Liver (tissue), 9 donors: ENCODE data around the gene DNAJC7. TPM values are rescaled to one million over a fixed set of nuclear protein-coding genes. Genes with fewer than 3 reads are reported as not detected.

ENCODE experiments used
- DNase-seq: peaks from one replicate; pipeline ENCODE4 v3.0.0-alpha.2; 2017; ENCODE audit warnings: low spot score
- H3K27ac ChIP-seq, 2 donors: one replicate each; pipeline ENCODE4 v1.7.0; 2013; ENCODE audit warnings: inconsistent platforms in 2 of 2, low read length in 2 of 2, control low read depth in 1 of 2, low read depth in 1 of 2, mild to moderate bottlenecking in 1 of 2
- H3K27me3 ChIP-seq, 4 donors: one replicate each; pipeline versions ENCODE4 v1.6.1 to v1.7.0; 2013; ENCODE audit warnings: low read length in 3 of 4, inconsistent platforms in 1 of 4, mild to moderate bottlenecking in 1 of 4, moderate library complexity in 1 of 4; ENCODE audit not compliant: control insufficient read depth in 4 of 4, insufficient read depth in 4 of 4
- H3K36me3 ChIP-seq, 4 donors: one replicate each; pipeline versions ENCODE4 v1.6.1 to v1.7.0; 2013; ENCODE audit warnings: low read length in 3 of 4, mild to moderate bottlenecking in 3 of 4, low read depth in 1 of 4, moderate library complexity in 1 of 4; ENCODE audit not compliant: control insufficient read depth in 4 of 4, insufficient read depth in 3 of 4
- H3K4me1 ChIP-seq, 4 donors: one replicate each; pipeline versions ENCODE4 v1.6.1 to v1.7.0; 2013; ENCODE audit warnings: low read length in 3 of 4, mild to moderate bottlenecking in 3 of 4, moderate library complexity in 1 of 4; ENCODE audit not compliant: control insufficient read depth in 4 of 4, insufficient read depth in 4 of 4
- H3K4me3 ChIP-seq, 3 donors: one replicate each; pipeline versions ENCODE4 v1.6.1 to v1.7.0; 2013; ENCODE audit warnings: low read length in 3 of 3, control low read depth in 1 of 3, low read depth in 1 of 3, mild to moderate bottlenecking in 1 of 3
- H3K9ac ChIP-seq, 2 donors: one replicate each; pipeline ENCODE4 v1.7.0; 2013; ENCODE audit warnings: low read length in 2 of 2, mild to moderate bottlenecking in 2 of 2, moderate library complexity in 2 of 2, control low read depth in 1 of 2, low read depth in 1 of 2
- H3K9me3 ChIP-seq, 4 donors: one replicate each; pipeline versions ENCODE4 v1.6.1 to v1.7.0; 2013; ENCODE audit warnings: low read length in 3 of 4; ENCODE audit not compliant: control insufficient read depth in 4 of 4
- EGR1 ChIP-seq, 2 donors: IDR thresholded peaks; 2 replicates each; pipeline ENCODE4 v1.6.1; 2016 to 2018; ENCODE audit warnings: antibody characterized with exemption in 2 of 2, low read depth in 2 of 2
- FOXA1 ChIP-seq: IDR thresholded peaks from 2 replicates; pipeline ENCODE4 v1.6.1; 2016; ENCODE audit warnings: antibody characterized with exemption
- FOXA2 ChIP-seq: IDR thresholded peaks from 2 replicates; pipeline ENCODE4 v1.6.1; 2016; ENCODE audit warnings: antibody characterized with exemption
- GABPA ChIP-seq, 2 donors: IDR thresholded peaks in 1 of 2; conservative IDR thresholded peaks in 1 of 2; 2 replicates each; pipeline ENCODE4 v1.6.1; 2016; ENCODE audit warnings: antibody characterized with exemption in 2 of 2, mild to moderate bottlenecking in 1 of 2, moderate library complexity in 1 of 2
- HNF4A ChIP-seq, 2 donors: conservative IDR thresholded peaks; 2 replicates each; pipeline ENCODE4 v1.6.1; 2016; ENCODE audit warnings: antibody characterized with exemption in 2 of 2, mild to moderate bottlenecking in 2 of 2
- HNF4G ChIP-seq: IDR thresholded peaks from 2 replicates; pipeline ENCODE4 v1.6.1; 2016; ENCODE audit warnings: antibody characterized with exemption
- JUND ChIP-seq, 2 donors: IDR thresholded peaks; 2 replicates each; pipeline ENCODE4 v1.6.1; 2016; ENCODE audit warnings: antibody characterized with exemption in 2 of 2
- NR2F2 ChIP-seq: IDR thresholded peaks from 2 replicates; pipeline ENCODE4 v1.6.1; 2016; ENCODE audit warnings: antibody characterized with exemption
- RAD21 ChIP-seq, 2 donors: IDR thresholded peaks; 2 replicates each; pipeline ENCODE4 v1.6.1; 2016; ENCODE audit warnings: antibody characterized with exemption in 2 of 2, mild to moderate bottlenecking in 2 of 2
- RXRA ChIP-seq, 2 donors: IDR thresholded peaks; 2 replicates each; pipeline ENCODE4 v1.6.1; 2017 to 2018; ENCODE audit warnings: antibody characterized with exemption in 2 of 2, mild to moderate bottlenecking in 1 of 2
- SP1 ChIP-seq: IDR thresholded peaks from 2 replicates; pipeline ENCODE4 v1.6.1; 2018; ENCODE audit warnings: antibody characterized with exemption, mild to moderate bottlenecking
- TAF1 ChIP-seq: conservative IDR thresholded peaks from 2 replicates; pipeline ENCODE4 v1.6.1; 2016; ENCODE audit warnings: antibody characterized with exemption, mild to moderate bottlenecking
- YY1 ChIP-seq: IDR thresholded peaks from 2 replicates; pipeline ENCODE4 v1.6.1; 2016; ENCODE audit warnings: antibody characterized with exemption, mild to moderate bottlenecking
- WGBS: extraction: QIAGEN DNeasy Blood & Tissue Kit; methylation state at CpG from one replicate; pipeline ENCODE4 v1.1.7; 2013; 5-methylcytosine and 5-hydroxymethylcytosine counted together
- polyA plus RNA-seq, 2 donors: library from polyadenylated mRNA; stranded (reverse) in 1 of 2; unstranded in 1 of 2; fragments of 200-250 nt in 1 of 2; fragments of >200 nt in 1 of 2; fragmentation: Nextera tagmentation in 1 of 2; extraction: Ambion mirVana in 1 of 2; gene quantifications; one replicate each; pipeline versions ENCODE4 v1.2.1 to v1.2.3, GENCODE V29; 2013 to 2015
- total RNA-seq, 2 donors: library from RNA; depleted of rRNA; stranded (reverse); fragments of >200 nt; gene quantifications; one replicate each; pipeline ENCODE4 v1.2.3, GENCODE V29; 2014
- TF ChIP-seq, protein P1 (sequence below): IDR thresholded peaks from 2 replicates; pipeline ENCODE4 v1.6.1; 2016; ENCODE audit warnings: antibody characterized with exemption
- TF ChIP-seq, protein P2 (sequence below): IDR thresholded peaks from 2 replicates; pipeline ENCODE4 v1.6.1; 2016; ENCODE audit warnings: antibody characterized with exemption, mild to moderate bottlenecking
- TF ChIP-seq, protein P3 (sequence below): IDR thresholded peaks from 2 replicates; pipeline ENCODE4 v1.6.1; 2016; ENCODE audit warnings: antibody characterized with exemption
- TF ChIP-seq, protein P4 (sequence below): IDR thresholded peaks from 2 replicates; pipeline ENCODE4 v1.6.1; 2016; ENCODE audit warnings: antibody characterized with exemption
- donor health status: healthy.
- donor health status: healthy.
- donor health status: healthy.
- donor health status: healthy.
- donor health status: healthy.

The DNAJC7 gene
- total and polyA plus RNA-seq, 4 donors = 28.7 to 33.9 (median 30.6) TPM

DNA sequence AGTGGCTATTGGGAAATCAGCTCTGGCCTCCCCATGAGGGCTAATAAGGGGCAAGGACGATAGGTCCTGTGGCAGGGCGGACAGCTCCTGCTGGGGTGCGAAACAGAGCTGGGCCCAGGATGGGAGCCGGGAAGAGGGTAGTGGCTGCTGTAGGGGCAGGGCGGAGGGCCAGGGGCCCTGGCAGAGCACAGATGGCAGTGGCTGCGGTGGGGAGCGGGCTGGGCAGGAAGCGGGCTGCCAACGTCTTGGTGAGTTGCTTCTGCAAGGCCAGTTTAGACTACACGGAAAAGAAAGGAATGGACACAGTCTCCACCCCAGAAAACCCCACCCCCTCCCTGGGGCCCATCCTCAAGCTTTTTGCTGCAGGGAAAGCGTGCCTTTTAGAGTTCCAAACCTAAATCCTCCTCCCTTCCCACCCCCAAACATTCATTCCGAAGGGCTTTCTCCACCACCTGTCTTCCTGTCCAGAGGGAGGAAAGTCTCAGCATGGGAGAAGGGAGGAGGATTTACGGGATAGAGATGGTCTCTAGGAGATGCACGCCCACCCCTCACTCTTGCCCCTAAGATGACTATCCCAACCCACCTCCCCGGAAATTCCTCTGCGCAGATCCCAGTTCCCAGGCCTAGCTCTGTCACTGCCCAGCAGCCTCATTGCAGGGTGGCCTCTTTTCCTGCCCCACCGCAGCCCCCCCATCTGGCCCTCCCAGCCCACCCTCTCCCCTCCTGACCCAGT, 9.8 kb upstream of the DNAJC7 start:
- Histone ChIP-seq H3K36me3 (peaks cover 3 to 8% (median 7%) of the 10 kb centered on the region in 4 donors), H3K27ac (no peak overlapping the region), H3K4me1 (peaks cover 14 to 39% (median 30%) of the 10 kb centered on the region in 4 donors), H3K9me3 (no peaks in the 10 kb centered on the region), H3K27me3 (no peaks in the 10 kb centered on the region), H3K9ac (no peak overlapping the region), H3K4me3 (no peak overlapping the region)
- TF ChIP-seq FOXA2 = no peak
- no peak for TF ChIP-seq EGR1 (IDR thresholded peaks at IDR 0.05; ENCODE audit: low read depth in 2 of 2)
- no peak for DNase-seq
- WGBS = 74% methylated on average over 17 of the region's 17 CpGs

DNA sequence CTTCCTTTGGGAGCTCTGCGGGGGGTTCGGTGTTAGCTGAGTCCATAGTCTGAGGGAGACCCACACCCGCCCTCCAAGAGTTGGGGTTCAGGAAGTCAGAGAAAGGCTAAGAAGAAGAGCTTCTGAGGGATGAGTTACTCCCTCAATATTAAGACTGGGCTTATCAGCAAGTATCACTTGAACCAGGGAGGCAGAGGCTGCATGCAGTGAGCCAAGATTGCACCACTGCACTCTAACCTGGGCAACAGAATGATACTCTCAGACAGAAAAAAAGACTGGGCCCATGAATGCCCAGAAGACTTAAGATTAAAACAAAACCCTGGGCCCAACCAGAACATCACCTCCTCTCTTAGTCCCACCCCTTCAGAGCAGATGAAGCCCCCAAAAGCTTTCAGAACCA, 8.7 kb upstream of the DNAJC7 start:
- Histone ChIP-seq H3K4me1 (peaks cover 14 to 41% (median 33%) of the 10 kb centered on the region in 4 donors), H3K36me3 (peaks cover 3 to 8% (median 7%) of the 10 kb centered on the region in 4 donors), H3K27ac (no peak overlapping the region), H3K9ac (no peak overlapping the region), H3K9me3 (no peaks in the 10 kb centered on the region), H3K4me3 (no peak overlapping the region), H3K27me3 (no peaks in the 10 kb centered on the region)
- no peak for DNase-seq
- TF ChIP-seq HNF4G = no peak
- TF ChIP-seq FOXA1 = no peak
- TF ChIP-seq RXRA (IDR thresholded peaks at IDR 0.05) = no peak
- no peak for TF ChIP-seq HNF4A (conservative IDR thresholded peaks at IDR 0.05)
- no peak for TF ChIP-seq RAD21 (IDR thresholded peaks at IDR 0.05)
- TF ChIP-seq, protein P1, sequence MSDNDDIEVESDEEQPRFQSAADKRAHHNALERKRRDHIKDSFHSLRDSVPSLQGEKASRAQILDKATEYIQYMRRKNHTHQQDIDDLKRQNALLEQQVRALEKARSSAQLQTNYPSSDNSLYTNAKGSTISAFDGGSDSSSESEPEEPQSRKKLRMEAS = no peak
- no peak for TF ChIP-seq NR2F2
- TF ChIP-seq JUND (IDR thresholded peaks at IDR 0.05) = no peak
- no peak for TF ChIP-seq EGR1 (IDR thresholded peaks at IDR 0.05; ENCODE audit: low read depth in 2 of 2)
- no peak for TF ChIP-seq YY1
- TF ChIP-seq GABPA (IDR thresholded peaks at IDR 0.05 in 1 of 2, conservative IDR thresholded peaks at IDR 0.05 in 1 of 2) = no peak
- TF ChIP-seq, protein P2, sequence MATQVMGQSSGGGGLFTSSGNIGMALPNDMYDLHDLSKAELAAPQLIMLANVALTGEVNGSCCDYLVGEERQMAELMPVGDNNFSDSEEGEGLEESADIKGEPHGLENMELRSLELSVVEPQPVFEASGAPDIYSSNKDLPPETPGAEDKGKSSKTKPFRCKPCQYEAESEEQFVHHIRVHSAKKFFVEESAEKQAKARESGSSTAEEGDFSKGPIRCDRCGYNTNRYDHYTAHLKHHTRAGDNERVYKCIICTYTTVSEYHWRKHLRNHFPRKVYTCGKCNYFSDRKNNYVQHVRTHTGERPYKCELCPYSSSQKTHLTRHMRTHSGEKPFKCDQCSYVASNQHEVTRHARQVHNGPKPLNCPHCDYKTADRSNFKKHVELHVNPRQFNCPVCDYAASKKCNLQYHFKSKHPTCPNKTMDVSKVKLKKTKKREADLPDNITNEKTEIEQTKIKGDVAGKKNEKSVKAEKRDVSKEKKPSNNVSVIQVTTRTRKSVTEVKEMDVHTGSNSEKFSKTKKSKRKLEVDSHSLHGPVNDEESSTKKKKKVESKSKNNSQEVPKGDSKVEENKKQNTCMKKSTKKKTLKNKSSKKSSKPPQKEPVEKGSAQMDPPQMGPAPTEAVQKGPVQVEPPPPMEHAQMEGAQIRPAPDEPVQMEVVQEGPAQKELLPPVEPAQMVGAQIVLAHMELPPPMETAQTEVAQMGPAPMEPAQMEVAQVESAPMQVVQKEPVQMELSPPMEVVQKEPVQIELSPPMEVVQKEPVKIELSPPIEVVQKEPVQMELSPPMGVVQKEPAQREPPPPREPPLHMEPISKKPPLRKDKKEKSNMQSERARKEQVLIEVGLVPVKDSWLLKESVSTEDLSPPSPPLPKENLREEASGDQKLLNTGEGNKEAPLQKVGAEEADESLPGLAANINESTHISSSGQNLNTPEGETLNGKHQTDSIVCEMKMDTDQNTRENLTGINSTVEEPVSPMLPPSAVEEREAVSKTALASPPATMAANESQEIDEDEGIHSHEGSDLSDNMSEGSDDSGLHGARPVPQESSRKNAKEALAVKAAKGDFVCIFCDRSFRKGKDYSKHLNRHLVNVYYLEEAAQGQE = no peak
- no peak for TF ChIP-seq SP1
- TF ChIP-seq, protein P3, sequence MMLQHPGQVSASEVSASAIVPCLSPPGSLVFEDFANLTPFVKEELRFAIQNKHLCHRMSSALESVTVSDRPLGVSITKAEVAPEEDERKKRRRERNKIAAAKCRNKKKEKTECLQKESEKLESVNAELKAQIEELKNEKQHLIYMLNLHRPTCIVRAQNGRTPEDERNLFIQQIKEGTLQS = no peak
- TF ChIP-seq TAF1 = no peak
- TF ChIP-seq, protein P4, sequence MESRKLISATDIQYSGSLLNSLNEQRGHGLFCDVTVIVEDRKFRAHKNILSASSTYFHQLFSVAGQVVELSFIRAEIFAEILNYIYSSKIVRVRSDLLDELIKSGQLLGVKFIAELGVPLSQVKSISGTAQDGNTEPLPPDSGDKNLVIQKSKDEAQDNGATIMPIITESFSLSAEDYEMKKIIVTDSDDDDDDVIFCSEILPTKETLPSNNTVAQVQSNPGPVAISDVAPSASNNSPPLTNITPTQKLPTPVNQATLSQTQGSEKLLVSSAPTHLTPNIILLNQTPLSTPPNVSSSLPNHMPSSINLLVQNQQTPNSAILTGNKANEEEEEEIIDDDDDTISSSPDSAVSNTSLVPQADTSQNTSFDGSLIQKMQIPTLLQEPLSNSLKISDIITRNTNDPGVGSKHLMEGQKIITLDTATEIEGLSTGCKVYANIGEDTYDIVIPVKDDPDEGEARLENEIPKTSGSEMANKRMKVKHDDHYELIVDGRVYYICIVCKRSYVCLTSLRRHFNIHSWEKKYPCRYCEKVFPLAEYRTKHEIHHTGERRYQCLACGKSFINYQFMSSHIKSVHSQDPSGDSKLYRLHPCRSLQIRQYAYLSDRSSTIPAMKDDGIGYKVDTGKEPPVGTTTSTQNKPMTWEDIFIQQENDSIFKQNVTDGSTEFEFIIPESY = no peak
- 98% methylated on average over 3 of the region's 3 CpGs for WGBS
